Measurements from ENCODE around the gene DRC7.

Gene DRC7

GRCh38 chr16:57757883-57758282 lies 63.3 kb downstream of the DRC7 start:
- no peak for TF ChIP-seq CTCF (conservative IDR thresholded peaks at IDR 0.05)
- no peak overlapping the region for H3K27ac ChIP-seq

- no peak for TF ChIP-seq CTCF (conservative IDR thresholded peaks at IDR 0.05)
- no peak overlapping the region for H3K27ac ChIP-seq
These were observed 63.9 kb downstream of the DRC7 start for GRCh38 chr16:57758331-57759117.

- no peak overlapping the region for H3K27ac ChIP-seq
- TF ChIP-seq CTCF (conservative IDR thresholded peaks at IDR 0.05), result no peak
These were observed 64.5 kb downstream of the DRC7 start for GRCh38 chr16:57759131-57759530.

- TF ChIP-seq CTCF (conservative IDR thresholded peaks at IDR 0.05), result no peak
- no peak overlapping the region for H3K27ac ChIP-seq
These were observed 65.1 kb downstream of the DRC7 start for GRCh38 chr16:57759541-57760356.

- TF ChIP-seq CTCF (conservative IDR thresholded peaks at IDR 0.05), result no peak
- H3K27ac ChIP-seq, result no peak overlapping the region
These were observed 66.0 kb downstream of the DRC7 start for GRCh38 chr16:57760357-57761160.

- H3K27ac ChIP-seq, result no peak overlapping the region
- TF ChIP-seq CTCF (conservative IDR thresholded peaks at IDR 0.05), result no peak
These were observed 66.7 kb downstream of the DRC7 start for GRCh38 chr16:57761301-57761700.

GRCh38 chr16:57761957-57762356 lies 67.4 kb downstream of the DRC7 start:
- TF ChIP-seq CTCF (conservative IDR thresholded peaks at IDR 0.05), result no peak
- no peak overlapping the region for H3K27ac ChIP-seq

All from VCaP (cell line).